Measurements from ENCODE around the gene SLC6A7. TPM values are rescaled to one million over a fixed set of nuclear protein-coding genes. Genes with fewer than 3 reads are reported as not detected.

SLC6A7 gene
- total RNA-seq, 1 experiment from 2014 or later, result not detected

DNA sequence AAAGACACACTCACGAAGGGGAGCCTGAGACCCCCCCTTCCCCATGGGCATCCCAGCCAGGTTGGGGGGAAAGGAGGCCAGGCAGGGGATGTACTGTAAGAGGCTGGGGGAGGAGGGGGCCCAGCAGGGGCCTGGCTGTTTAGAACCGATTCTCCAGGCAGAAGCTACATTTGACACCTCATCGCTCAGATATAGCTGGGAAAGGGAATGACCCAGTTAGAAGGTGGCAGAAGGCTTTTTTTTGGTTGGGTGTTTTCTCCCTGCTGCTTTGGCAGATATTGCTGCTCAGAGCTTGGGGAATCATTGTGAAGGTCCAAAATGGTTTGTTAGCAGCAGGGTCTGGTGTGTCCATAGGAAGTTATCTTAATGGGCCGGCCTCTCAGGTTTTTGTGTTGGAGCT, 17.3 kb upstream of the SLC6A7 start:
- DNase-seq (ENCODE audit: low spot score), result no peak
- no peak overlapping the region for H3K27ac ChIP-seq (ENCODE audit: low read depth, low read length, poor library complexity, severe bottlenecking)
- no TSS peak for BruUV-seq (replicated peaks)
- TF ChIP-seq, protein P1, sequence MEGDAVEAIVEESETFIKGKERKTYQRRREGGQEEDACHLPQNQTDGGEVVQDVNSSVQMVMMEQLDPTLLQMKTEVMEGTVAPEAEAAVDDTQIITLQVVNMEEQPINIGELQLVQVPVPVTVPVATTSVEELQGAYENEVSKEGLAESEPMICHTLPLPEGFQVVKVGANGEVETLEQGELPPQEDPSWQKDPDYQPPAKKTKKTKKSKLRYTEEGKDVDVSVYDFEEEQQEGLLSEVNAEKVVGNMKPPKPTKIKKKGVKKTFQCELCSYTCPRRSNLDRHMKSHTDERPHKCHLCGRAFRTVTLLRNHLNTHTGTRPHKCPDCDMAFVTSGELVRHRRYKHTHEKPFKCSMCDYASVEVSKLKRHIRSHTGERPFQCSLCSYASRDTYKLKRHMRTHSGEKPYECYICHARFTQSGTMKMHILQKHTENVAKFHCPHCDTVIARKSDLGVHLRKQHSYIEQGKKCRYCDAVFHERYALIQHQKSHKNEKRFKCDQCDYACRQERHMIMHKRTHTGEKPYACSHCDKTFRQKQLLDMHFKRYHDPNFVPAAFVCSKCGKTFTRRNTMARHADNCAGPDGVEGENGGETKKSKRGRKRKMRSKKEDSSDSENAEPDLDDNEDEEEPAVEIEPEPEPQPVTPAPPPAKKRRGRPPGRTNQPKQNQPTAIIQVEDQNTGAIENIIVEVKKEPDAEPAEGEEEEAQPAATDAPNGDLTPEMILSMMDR (conservative IDR thresholded peaks at IDR 0.05; ENCODE audit: low read depth, low read length), result no peak
- no peak for TF ChIP-seq EZH2 (IDR thresholded peaks at IDR 0.05; ENCODE audit: borderline replicate concordance, low read depth, low read length, poor library complexity, severe bottlenecking)
- no peaks in the 10 kb centered on the region for H3K27me3 ChIP-seq (replicated peaks; ENCODE audit: insufficient read depth, low read depth, low read length, poor library complexity)
- intact Hi-C loops (cut with micrococcal nuclease; ENCODE audit: unreplicated experiment), result no loop called here
- CTCF ChIA-PET, result interaction anchor here (0.5 kb wide), 1 partner anchor 1212 kb away, joined by 4 read pairs; no protein-coding TSS in a partner anchor
- H3K4me3 ChIP-seq (ENCODE audit: low read depth, low read length, poor library complexity, severe bottlenecking), result no peak overlapping the region
- H3K4me1 ChIP-seq (ENCODE audit: insufficient read depth, low read length, poor library complexity, severe bottlenecking), result no peaks in the 10 kb centered on the region
- H3K9me3 ChIP-seq (ENCODE audit: low read depth, low read length, poor library complexity, severe bottlenecking), result no peaks in the 10 kb centered on the region
- H3K36me3 ChIP-seq (ENCODE audit: insufficient read depth, low read length, poor library complexity, severe bottlenecking), result no peaks in the 10 kb centered on the region
- POLR2A ChIA-PET (ENCODE audit: low non-redundant PET), result no interaction called here

DNA sequence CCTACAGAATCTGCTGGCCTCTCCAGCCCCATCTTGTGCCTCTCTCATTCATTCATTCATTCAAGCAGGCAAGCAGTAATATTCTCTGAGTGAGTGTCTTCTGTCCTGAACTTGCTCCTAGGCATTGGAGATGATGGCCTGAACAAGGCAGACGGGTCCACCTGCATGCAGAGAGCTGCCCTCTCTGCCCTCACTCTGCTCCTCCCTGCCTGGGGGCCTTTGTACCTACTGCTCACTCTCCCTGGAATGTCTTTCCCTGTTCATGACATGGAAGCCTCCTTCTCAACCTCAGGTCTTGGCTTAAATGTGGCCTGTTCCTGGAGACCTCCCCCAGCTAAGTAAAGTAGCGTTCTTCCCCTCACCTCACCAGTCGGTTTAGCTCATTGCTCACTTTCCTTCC, 16.7 kb upstream of the SLC6A7 start:
- intact Hi-C loops (cut with micrococcal nuclease; ENCODE audit: unreplicated experiment), result no loop called here

DNA sequence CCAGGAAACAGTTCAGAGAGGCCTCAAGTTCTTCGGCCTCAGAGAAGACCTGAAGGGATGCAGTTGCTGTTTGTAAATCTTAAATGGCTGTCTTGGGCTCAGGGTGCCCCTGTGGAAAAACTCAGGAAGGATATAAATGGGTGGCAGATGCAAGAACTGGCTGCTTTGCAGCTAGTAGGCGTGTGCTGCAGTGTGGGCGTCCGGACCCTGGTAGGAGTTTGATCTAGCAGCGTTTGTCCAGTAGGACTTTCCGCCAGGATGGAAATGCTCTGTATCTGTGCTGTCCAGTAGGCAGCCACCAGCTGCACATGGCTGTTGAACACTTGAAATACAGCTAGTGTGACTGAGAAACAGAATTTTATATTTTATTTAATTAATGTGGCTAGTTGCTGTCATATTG, 15.6 kb upstream of the SLC6A7 start:
- Histone ChIP-seq H3K9me3 (ENCODE audit: low read depth, low read length, poor library complexity, severe bottlenecking) (no peaks in the 10 kb centered on the region), H3K4me1 (ENCODE audit: insufficient read depth, low read length, poor library complexity, severe bottlenecking) (no peaks in the 10 kb centered on the region), H3K27me3 (replicated peaks; ENCODE audit: insufficient read depth, low read depth, low read length, poor library complexity) (no peaks in the 10 kb centered on the region), H3K36me3 (ENCODE audit: insufficient read depth, low read length, poor library complexity, severe bottlenecking) (no peaks in the 10 kb centered on the region), H3K4me3 (ENCODE audit: low read depth, low read length, poor library complexity, severe bottlenecking) (no peak overlapping the region), H3K27ac (ENCODE audit: low read depth, low read length, poor library complexity, severe bottlenecking) (no peak overlapping the region)
- no TSS peak for BruUV-seq (replicated peaks)
- no peak for TF ChIP-seq EZH2 (IDR thresholded peaks at IDR 0.05; ENCODE audit: borderline replicate concordance, low read depth, low read length, poor library complexity, severe bottlenecking)
- TF ChIP-seq, protein P1 (conservative IDR thresholded peaks at IDR 0.05; ENCODE audit: low read depth, low read length), result no peak
- DNase-seq (ENCODE audit: low spot score), result no peak
- ChIA-PET POLR2A (ENCODE audit: low non-redundant PET) (interaction anchor here (0.6 kb wide), 2 partner anchors 154 to 264 kb away, joined by 4 to 12 read pairs; no protein-coding TSS in a partner anchor), CTCF (interaction anchor here (0.6 to 1.4 kb wide), 2 partner anchors 12 to 340 kb away, joined by 3 to 4 read pairs; no protein-coding TSS in a partner anchor)
- intact Hi-C loops (cut with micrococcal nuclease; ENCODE audit: unreplicated experiment), result no loop called here

More for the DNA sequence above, 16.7 kb upstream of the SLC6A7 start:
- DNase-seq (ENCODE audit: low spot score), result no peak
- TF ChIP-seq, protein P1 (conservative IDR thresholded peaks at IDR 0.05; ENCODE audit: low read depth, low read length), result no peak
- TF ChIP-seq EZH2 (IDR thresholded peaks at IDR 0.05; ENCODE audit: borderline replicate concordance, low read depth, low read length, poor library complexity, severe bottlenecking), result no peak
- no TSS peak for BruUV-seq (replicated peaks)
- Histone ChIP-seq H3K4me1 (ENCODE audit: insufficient read depth, low read length, poor library complexity, severe bottlenecking) (no peaks in the 10 kb centered on the region), H3K27ac (ENCODE audit: low read depth, low read length, poor library complexity, severe bottlenecking) (no peak overlapping the region), H3K36me3 (ENCODE audit: insufficient read depth, low read length, poor library complexity, severe bottlenecking) (no peaks in the 10 kb centered on the region), H3K9me3 (ENCODE audit: low read depth, low read length, poor library complexity, severe bottlenecking) (no peaks in the 10 kb centered on the region), H3K27me3 (replicated peaks; ENCODE audit: insufficient read depth, low read depth, low read length, poor library complexity) (no peaks in the 10 kb centered on the region), H3K4me3 (ENCODE audit: low read depth, low read length, poor library complexity, severe bottlenecking) (no peak overlapping the region)
- CTCF ChIA-PET, result interaction anchor here (0.5 to 1.4 kb wide), 2 partner anchors 11 to 1212 kb away, joined by 4 read pairs; no protein-coding TSS in a partner anchor
- POLR2A ChIA-PET (ENCODE audit: low non-redundant PET), result no interaction called here
